Bronchial epithelial cell (primary cell): ENCODE results near the gene LCN2. TPM values are rescaled to one million over a fixed set of nuclear protein-coding genes. Genes with fewer than 3 reads are reported as not detected.
A peak's percentile ranks its signal among the peaks of the same experiment; 100 is the strongest.

Experiments
- DNase-seq: peaks from one replicate; pipeline ENCODE4 v3.0.0-alpha.2; 2010; ENCODE audit warnings: low read depth
- FAIRE-seq: peaks from 2 replicates; lab custom pipeline; 2011; peaks lifted over from hg19 to GRCh38; lab: Jason Lieb, UNC
- H3K27me3 ChIP-seq: 2 replicates; pipeline ENCODE4 v1.5.1; 2011; ENCODE audit warnings: low read length; ENCODE audit not compliant: control insufficient read depth, insufficient read depth
- H3K36me3 ChIP-seq: 2 replicates; pipeline ENCODE4 v1.5.1; 2011; ENCODE audit warnings: low read length; ENCODE audit not compliant: control insufficient read depth, insufficient read depth
- H3K4me3 ChIP-seq: 2 replicates; pipeline ENCODE4 v1.5.1; 2011; ENCODE audit warnings: mild to moderate bottlenecking, low read depth, low read length, control low read depth
- CTCF ChIP-seq: IDR thresholded peaks from 2 replicates; pipeline ENCODE4 v1.5.1; 2011; ENCODE audit warnings: mild to moderate bottlenecking, moderate library complexity, low read length, control low read depth, inconsistent platforms; ENCODE audit not compliant: insufficient read depth, severe bottlenecking
- total RNA-seq: library from RNA; depleted of rRNA; stranded (reverse); fragments of >200 nt; gene quantifications from 2 replicates; pipeline ENCODE4 v1.2.1, GENCODE V29; 2014

Gene LCN2
- total RNA-seq, 1 donor from 2014 or later: 48.4 TPM

DNA sequence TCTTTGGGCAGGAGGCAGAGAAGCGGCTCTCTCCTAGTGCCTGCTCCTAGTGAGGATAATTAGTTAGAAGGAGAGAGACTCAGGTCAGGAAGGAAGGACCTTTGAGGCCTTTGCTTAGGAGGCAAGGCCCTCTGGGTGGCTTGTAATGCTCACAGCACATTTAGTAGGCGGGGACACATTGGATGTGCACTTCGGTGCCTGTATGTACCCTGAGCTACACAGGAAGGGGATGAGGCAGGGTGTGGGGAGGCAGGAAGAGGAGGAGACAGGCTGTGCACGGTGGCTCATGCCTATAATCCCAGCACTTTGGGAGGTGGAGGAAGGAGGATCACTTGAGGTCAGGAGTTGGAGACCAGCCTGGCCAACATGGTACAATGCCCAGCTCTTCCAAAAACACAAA is 7.2 kb upstream of the LCN2 start:
- no peak for FAIRE-seq
- DNase-seq: no peak
- TF ChIP-seq CTCF: no peak
- no peaks in the 10 kb centered on the region for H3K27me3 ChIP-seq
- no peak overlapping the region for H3K4me3 ChIP-seq
- H3K36me3 ChIP-seq: no peaks in the 10 kb centered on the region

- DNase-seq (no peak), FAIRE-seq (no peak)
- Histone ChIP-seq H3K4me3 (no peak overlapping the region), H3K36me3 (no peaks in the 10 kb centered on the region), H3K27me3 (no peaks in the 10 kb centered on the region)
- TF ChIP-seq CTCF: no peak
Observed at GRCh38 chr9:128142596-128142995, 6.7 kb upstream of the LCN2 start.

GRCh38 chr9:128143525-128144238 is 5.6 kb upstream of the LCN2 start:
- FAIRE-seq (no peak), DNase-seq (no peak)
- TF ChIP-seq CTCF: peak; percentile 13
- Histone ChIP-seq H3K36me3 (no peaks in the 10 kb centered on the region), H3K27me3 (no peaks in the 10 kb centered on the region), H3K4me3 (no peak overlapping the region)

DNA sequence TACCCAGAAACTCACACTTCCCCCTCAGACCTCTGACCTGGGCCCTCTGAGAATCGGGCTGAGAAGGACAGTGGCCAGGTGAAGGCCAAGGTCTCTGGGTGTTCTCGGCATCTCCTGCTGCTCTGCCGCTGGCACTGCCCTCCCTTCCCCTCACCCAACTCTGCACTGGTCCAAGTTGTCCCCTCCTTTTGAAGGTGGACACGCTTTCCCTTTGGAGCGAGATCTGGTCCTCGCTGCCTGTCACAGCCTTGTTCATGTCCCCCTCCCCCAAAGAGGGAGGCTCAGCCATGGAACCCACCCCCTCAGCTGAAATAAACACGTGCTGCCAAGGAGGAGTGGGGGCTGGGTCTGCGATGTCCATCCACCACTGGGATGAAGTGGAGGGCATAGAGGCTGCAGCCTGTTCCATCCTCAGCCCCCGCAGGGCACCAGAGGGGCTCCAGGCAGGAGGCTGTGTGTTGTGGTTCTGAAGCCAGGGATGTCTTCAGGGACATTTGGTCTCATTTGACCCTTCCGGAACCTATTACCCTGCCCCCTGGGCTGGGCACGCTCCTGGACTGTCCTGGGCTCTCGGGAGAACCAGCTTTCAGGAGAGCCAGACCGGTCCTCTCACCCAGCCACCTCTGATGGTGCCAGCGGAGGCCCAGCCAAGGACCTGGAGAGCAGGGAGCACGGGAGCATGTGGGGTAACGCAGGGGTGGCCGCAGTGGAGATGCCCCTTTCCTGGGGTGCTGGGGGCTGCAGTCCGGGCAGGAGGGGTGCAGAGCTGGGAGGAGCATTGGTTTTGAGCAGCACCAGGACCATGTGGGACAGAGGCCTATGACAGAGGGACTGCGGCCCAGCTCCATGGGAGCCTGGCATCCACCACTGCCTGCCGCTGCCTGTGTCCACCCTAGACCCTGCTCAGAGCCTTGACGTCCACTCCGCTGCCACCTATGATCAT is 4.7 kb upstream of the LCN2 start:
- DNase-seq: no peak
- H3K27me3 ChIP-seq: no peaks in the 10 kb centered on the region
- no peak overlapping the region for H3K4me3 ChIP-seq
- no peaks in the 10 kb centered on the region for H3K36me3 ChIP-seq
- no peak for TF ChIP-seq CTCF
- no peak for FAIRE-seq

- no peak for TF ChIP-seq CTCF
- DNase-seq (peak; percentile 98), FAIRE-seq (peak; percentile 47)
- H3K27me3 ChIP-seq: no peaks in the 10 kb centered on the region
- H3K4me3 ChIP-seq: no peak overlapping the region
- no peaks in the 10 kb centered on the region for H3K36me3 ChIP-seq
Observed at GRCh38 chr9:128145536-128145935, 3.7 kb upstream of the LCN2 start.
